ENCODE results near the gene MAD2L2. TPM values are rescaled to one million over a fixed set of nuclear protein-coding genes. Genes with fewer than 3 reads are reported as not detected.

MAD2L2 gene
- total RNA-seq, 1 donor from 2014 or later: 18.3 TPM

GRCh38 chr1:11671205-11671543, 9.8 kb downstream of the MAD2L2 start:
- Histone ChIP-seq H3K36me3 (peaks cover 26 to 49% of the 10 kb centered on the region in 2 donors), H3K27me3 (no peaks in the 10 kb centered on the region), H3K27ac (no peak overlapping the region), H3K4me1 (no peaks in the 10 kb centered on the region), H3K4me3 (no peak overlapping the region), H3K9me3 (no peaks in the 10 kb centered on the region)
- intact Hi-C loops (cut with DNase I): no loop called here
- DNase-seq (ENCODE audit: low spot score in 2 of 2): no peak
- TF ChIP-seq CTCF (IDR thresholded peaks at IDR 0.05): no peak

- Histone ChIP-seq H3K4me3 (no peak overlapping the region), H3K27ac (no peak overlapping the region), H3K27me3 (no peaks in the 10 kb centered on the region), H3K36me3 (peaks cover 23 to 45% of the 10 kb centered on the region in 2 donors), H3K9me3 (no peaks in the 10 kb centered on the region), H3K4me1 (no peaks in the 10 kb centered on the region)
- TF ChIP-seq CTCF (IDR thresholded peaks at IDR 0.05): no peak
- DNase-seq (ENCODE audit: low spot score in 2 of 2): no peak
- intact Hi-C loops (cut with DNase I): no loop called here
Measured at GRCh38 chr1:11670747-11671146, 10.2 kb downstream of the MAD2L2 start.

GRCh38 chr1:11668516-11668915, 12.4 kb downstream of the MAD2L2 start:
- intact Hi-C loops (cut with DNase I): no loop called here
- H3K27me3 ChIP-seq: no peaks in the 10 kb centered on the region
- no peak overlapping the region for H3K27ac ChIP-seq
- H3K36me3 ChIP-seq: peaks cover 5 to 24% of the 10 kb centered on the region in 2 donors
- peaks cover 0 to 2% of the 10 kb centered on the region in 2 donors for H3K4me1 ChIP-seq
- no peak for TF ChIP-seq CTCF (IDR thresholded peaks at IDR 0.05)
- H3K4me3 ChIP-seq: no peak overlapping the region
- DNase-seq (ENCODE audit: low spot score in 2 of 2): no peak
- no peaks in the 10 kb centered on the region for H3K9me3 ChIP-seq

DNA sequence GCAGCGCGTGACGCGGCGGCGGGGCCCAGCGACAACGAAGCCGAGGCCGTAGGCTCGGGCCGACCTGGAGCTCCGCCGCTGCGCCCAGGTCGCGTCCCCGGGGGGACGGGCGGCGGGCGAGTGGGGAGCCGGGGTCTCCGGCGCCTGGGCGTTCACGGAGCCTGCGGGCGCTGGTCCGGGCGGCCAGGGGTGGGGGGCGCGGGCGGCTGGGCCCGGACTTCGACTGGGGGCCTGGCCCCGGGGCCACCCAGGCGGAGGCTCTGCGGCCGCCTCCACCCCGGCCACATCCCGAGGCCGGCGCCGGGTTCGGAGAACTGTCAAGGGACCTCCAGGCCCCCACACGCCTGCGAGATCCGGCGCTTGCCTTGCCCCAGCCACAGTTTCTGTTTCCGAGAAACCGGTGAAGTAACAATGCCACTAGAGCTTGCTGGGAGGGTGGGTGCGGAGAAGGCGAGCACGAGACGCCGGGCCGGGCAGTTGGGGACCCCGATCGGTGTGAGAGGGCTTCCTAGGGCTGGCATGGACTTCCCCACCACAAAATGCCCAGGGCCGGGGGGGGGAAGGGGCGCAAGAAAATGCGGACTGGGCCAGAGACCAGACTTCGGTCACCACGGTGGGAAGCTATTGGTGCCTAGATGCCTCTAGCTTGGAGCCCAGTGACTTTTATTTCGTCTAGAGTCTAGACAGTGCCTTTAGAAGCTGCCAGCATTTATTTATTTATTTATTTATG, 16.4 kb downstream of the MAD2L2 start:
- TF ChIP-seq CTCF (IDR thresholded peaks at IDR 0.05): no peak
- Histone ChIP-seq H3K4me3 (peak overlapping the region; percentile 88 to 91), H3K4me1 (peaks cover 0 to 2% of the 10 kb centered on the region in 2 donors), H3K9me3 (no peaks in the 10 kb centered on the region), H3K27me3 (no peaks in the 10 kb centered on the region), H3K27ac (peak overlapping the region; percentile 86 to 89), H3K36me3 (peaks cover 4 to 19% of the 10 kb centered on the region in 2 donors)
- DNase-seq (ENCODE audit: low spot score in 2 of 2): no peak
- intact Hi-C loops (cut with DNase I): loop anchor here (1.0 kb wide), 1 partner anchor 17 kb away; the partner anchor contains the start of gene MAD2L2

GRCh38 chr1:11661103-11661502, 19.8 kb downstream of the MAD2L2 start:
- DNase-seq (ENCODE audit: low spot score in 2 of 2): no peak
- intact Hi-C loops (cut with DNase I): no loop called here
- Histone ChIP-seq H3K4me1 (peaks cover 0 to 2% of the 10 kb centered on the region in 2 donors), H3K27me3 (no peaks in the 10 kb centered on the region), H3K4me3 (no peak overlapping the region), H3K27ac (no peak overlapping the region), H3K36me3 (peaks cover 7 to 20% of the 10 kb centered on the region in 2 donors), H3K9me3 (no peaks in the 10 kb centered on the region)
- no peak for TF ChIP-seq CTCF (IDR thresholded peaks at IDR 0.05)
